Nephron progenitor cell (in vitro differentiated cells): Measurements from ENCODE around the gene STK38.

Experiments
- DNase-seq: peaks from one replicate; pipeline ENCODE4 v3.0.0; 2021
- H3K27ac Mint-ChIP-seq: 2 replicates; pipeline ENCODE4 v1.8.0; 2021; ENCODE audit warnings: mild to moderate bottlenecking, moderate library complexity, mixed read lengths
- H3K27me3 Mint-ChIP-seq: 2 replicates; pipeline ENCODE4 v1.8.0; 2021; ENCODE audit warnings: mild to moderate bottlenecking, low read depth, mixed read lengths; ENCODE audit not compliant: poor library complexity
- H3K36me3 Mint-ChIP-seq: 2 replicates; pipeline ENCODE4 v1.8.0; 2021; ENCODE audit warnings: low read depth, mixed read lengths
- H3K4me1 Mint-ChIP-seq: 2 replicates; pipeline ENCODE4 v1.8.0; 2021; ENCODE audit warnings: mixed read lengths
- H3K4me3 Mint-ChIP-seq: 2 replicates; pipeline ENCODE4 v1.8.0; 2021; ENCODE audit warnings: mild to moderate bottlenecking, moderate library complexity, mixed read lengths
- H3K9me3 Mint-ChIP-seq: 2 replicates; pipeline ENCODE4 v1.8.0; 2021; ENCODE audit warnings: mild to moderate bottlenecking, moderate library complexity, mixed read lengths
- TF ChIP-seq, protein P1 (sequence below): fragments of 200-600 bp; sonication (generic); IDR thresholded peaks from 2 replicates; pipeline ENCODE4 v1.5.0; 2021; ENCODE audit warnings: antibody characterized with exemption

Gene STK38

DNA sequence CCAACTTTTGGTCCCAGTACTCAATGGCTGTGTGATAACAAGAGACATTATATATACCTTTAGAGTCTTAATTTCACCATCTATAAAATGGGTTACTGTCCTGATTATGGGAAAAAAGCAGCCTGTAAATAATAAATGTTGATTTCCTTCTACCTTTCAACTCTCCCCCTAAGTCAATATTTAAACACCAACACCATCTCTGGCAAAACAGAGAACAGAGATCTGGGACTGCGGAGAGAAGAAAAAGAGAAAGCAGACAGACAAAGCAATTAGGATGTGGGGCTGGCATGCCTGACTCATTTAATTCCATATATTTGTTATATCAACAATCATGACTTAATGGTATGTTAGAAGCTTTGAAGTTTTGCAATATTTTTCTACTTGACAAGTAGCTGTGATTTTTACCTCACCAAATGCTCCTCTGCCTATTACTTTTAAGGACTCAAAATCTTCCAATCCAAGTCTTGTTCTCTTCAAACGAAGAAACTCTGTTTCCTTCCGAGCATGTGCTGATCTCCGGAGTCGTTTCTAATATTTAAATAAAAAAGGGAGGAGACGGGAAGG is 23.3 kb downstream of the STK38 start:
- no peaks in the 10 kb centered on the region for H3K27me3 Mint-ChIP-seq
- H3K27ac Mint-ChIP-seq = no peak overlapping the region
- H3K36me3 Mint-ChIP-seq = peaks cover 56% of the 10 kb centered on the region
- no peak overlapping the region for H3K4me3 Mint-ChIP-seq
- H3K9me3 Mint-ChIP-seq = no peaks in the 10 kb centered on the region
- DNase-seq = no peak
- TF ChIP-seq, protein P1, sequence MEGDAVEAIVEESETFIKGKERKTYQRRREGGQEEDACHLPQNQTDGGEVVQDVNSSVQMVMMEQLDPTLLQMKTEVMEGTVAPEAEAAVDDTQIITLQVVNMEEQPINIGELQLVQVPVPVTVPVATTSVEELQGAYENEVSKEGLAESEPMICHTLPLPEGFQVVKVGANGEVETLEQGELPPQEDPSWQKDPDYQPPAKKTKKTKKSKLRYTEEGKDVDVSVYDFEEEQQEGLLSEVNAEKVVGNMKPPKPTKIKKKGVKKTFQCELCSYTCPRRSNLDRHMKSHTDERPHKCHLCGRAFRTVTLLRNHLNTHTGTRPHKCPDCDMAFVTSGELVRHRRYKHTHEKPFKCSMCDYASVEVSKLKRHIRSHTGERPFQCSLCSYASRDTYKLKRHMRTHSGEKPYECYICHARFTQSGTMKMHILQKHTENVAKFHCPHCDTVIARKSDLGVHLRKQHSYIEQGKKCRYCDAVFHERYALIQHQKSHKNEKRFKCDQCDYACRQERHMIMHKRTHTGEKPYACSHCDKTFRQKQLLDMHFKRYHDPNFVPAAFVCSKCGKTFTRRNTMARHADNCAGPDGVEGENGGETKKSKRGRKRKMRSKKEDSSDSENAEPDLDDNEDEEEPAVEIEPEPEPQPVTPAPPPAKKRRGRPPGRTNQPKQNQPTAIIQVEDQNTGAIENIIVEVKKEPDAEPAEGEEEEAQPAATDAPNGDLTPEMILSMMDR = no peak
- H3K4me1 Mint-ChIP-seq = no peaks in the 10 kb centered on the region

DNA sequence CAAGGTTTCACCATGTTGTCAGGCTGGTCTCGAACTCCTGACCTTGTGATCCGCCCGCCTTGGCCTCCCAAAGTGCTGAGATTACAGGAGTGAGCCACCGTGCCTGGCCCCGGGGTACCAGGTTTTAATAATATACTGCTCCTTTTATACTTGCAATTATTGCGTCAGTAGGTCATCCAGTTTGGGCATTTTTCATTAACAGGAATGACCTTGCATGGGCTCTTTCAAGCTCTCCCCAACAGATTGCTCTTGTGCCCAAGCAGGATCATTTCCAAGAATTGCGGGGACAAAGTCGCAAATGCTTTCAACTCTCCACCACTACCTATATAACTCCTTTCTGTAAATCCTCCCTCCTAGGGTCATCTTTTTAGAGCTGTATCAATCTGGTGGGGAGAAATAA is 23.8 kb downstream of the STK38 start:
- no peaks in the 10 kb centered on the region for H3K4me1 Mint-ChIP-seq
- no peaks in the 10 kb centered on the region for H3K9me3 Mint-ChIP-seq
- H3K27me3 Mint-ChIP-seq = no peaks in the 10 kb centered on the region
- H3K4me3 Mint-ChIP-seq = no peak overlapping the region
- H3K27ac Mint-ChIP-seq = no peak overlapping the region
- TF ChIP-seq, protein P1 = no peak
- DNase-seq = no peak
- peaks cover 62% of the 10 kb centered on the region for H3K36me3 Mint-ChIP-seq

DNA sequence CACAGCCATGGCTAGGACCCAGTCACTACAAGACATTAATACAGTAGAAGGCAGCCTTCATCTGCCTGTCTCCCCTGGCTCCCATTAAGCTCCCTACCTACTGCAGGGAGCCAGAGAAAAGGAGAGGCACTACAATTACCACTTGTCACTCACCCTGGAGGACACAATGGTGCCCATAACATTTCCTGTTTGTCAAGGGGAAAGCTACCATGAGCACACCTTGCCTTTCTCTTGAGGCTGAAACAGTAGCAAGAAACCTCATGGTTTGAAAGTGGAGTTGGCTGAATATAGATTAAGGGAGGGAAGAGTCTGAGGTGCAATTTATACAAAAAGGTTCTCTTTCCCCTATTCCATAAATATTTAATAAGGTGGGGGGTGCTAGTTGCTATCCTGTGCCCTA is 27.9 kb downstream of the STK38 start:
- Mint-ChIP-seq H3K36me3 (peaks cover 65% of the 10 kb centered on the region), H3K27me3 (no peaks in the 10 kb centered on the region), H3K27ac (no peak overlapping the region)

DNA sequence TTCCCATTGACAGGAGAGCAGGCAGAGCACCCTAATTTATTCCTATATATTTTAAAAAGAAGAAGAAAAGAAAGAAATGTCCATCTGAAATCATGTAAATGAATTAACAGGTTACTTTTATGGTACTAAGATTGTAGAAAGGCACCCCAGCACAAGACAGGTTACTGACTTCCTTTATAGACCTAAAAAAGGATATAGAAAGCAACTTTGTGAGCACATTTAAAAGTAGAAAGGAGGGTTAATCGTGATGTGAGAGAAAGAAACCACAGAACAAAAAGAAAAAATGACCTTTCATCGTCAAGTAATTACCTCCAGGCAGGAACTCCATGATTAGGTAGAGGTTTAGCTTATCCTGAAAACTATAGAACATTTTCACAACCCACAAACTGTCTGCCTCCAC is 29.9 kb downstream of the STK38 start:
- DNase-seq = no peak
- TF ChIP-seq, protein P1 = no peak
- H3K4me3 Mint-ChIP-seq = no peak overlapping the region
- H3K27ac Mint-ChIP-seq = no peak overlapping the region
- H3K4me1 Mint-ChIP-seq = no peaks in the 10 kb centered on the region
- H3K9me3 Mint-ChIP-seq = no peaks in the 10 kb centered on the region
- H3K27me3 Mint-ChIP-seq = no peaks in the 10 kb centered on the region
- peaks cover 61% of the 10 kb centered on the region for H3K36me3 Mint-ChIP-seq

More for the DNA sequence above, 27.9 kb downstream of the STK38 start:
- no peak for DNase-seq
- no peaks in the 10 kb centered on the region for H3K4me1 Mint-ChIP-seq
- H3K4me3 Mint-ChIP-seq = no peak overlapping the region
- H3K9me3 Mint-ChIP-seq = no peaks in the 10 kb centered on the region
- TF ChIP-seq, protein P1 = no peak

DNA sequence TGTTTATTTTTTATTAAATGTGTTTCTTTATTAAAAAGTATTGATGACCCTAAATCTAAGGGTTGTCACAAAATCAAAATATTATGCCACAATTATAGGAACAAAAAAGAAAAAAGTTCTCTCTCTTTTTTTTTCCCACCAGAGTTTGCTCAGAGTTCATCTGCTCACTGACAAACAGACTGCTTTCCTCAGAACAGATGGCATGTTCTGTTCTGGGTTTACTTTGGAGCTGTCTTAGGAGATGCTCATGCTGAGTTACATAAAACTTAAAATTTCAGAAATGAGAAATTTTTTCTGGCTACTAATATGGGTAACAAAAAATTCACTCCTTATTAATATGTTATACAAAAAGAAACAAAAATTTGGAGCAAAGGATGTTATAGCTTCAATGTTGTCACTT is 30.3 kb downstream of the STK38 start:
- Mint-ChIP-seq H3K27me3 (no peaks in the 10 kb centered on the region), H3K4me3 (no peak overlapping the region), H3K4me1 (no peaks in the 10 kb centered on the region), H3K27ac (no peak overlapping the region), H3K9me3 (no peaks in the 10 kb centered on the region), H3K36me3 (peaks cover 61% of the 10 kb centered on the region)
- DNase-seq = no peak
- TF ChIP-seq, protein P1 = no peak

DNA sequence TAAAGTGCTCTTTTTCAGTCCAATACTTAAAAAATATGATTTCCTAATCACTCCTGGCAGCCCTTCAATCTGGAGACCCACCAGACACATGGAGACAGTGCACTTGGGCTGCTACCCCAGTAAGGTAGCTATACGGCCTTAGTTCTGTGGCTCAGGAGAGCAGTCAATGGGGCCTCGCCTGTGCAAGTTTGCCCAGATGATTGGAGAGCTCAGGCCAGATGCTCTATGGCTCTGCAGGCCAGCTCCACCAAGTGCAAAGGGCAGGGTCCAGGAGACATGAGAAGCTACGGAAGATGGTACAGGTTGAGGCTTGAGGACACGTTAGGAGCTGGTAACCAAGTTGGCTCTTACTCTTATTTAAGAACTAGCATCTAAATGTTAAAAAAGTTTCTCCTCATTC is 30.7 kb downstream of the STK38 start:
- no peak overlapping the region for H3K27ac Mint-ChIP-seq
- H3K9me3 Mint-ChIP-seq = no peaks in the 10 kb centered on the region

More for the DNA sequence above, 30.7 kb downstream of the STK38 start:
- peaks cover 61% of the 10 kb centered on the region for H3K36me3 Mint-ChIP-seq
- no peaks in the 10 kb centered on the region for H3K27me3 Mint-ChIP-seq
- no peak for DNase-seq
- TF ChIP-seq, protein P1 = no peak
- no peak overlapping the region for H3K4me3 Mint-ChIP-seq
- H3K4me1 Mint-ChIP-seq = no peaks in the 10 kb centered on the region
